K562 (cell line): ENCODE results near the gene ZDHHC8. TPM values are rescaled to one million over a fixed set of nuclear protein-coding genes. Genes with fewer than 3 reads are reported as not detected.

Experiments
- CBFB ChIP-seq: sonication (generic); formaldehyde crosslinking; IDR thresholded peaks from 2 replicates; pipeline ENCODE4 v1.4.0; 2020; ENCODE audit warnings: mild to moderate bottlenecking, missing genetic modification reagents
- COPS2 ChIP-seq: fragments of 450-650 bp; conservative IDR thresholded peaks from 2 replicates; pipeline ENCODE4 v1.6.1; 2016; ENCODE audit warnings: mild to moderate bottlenecking, moderate library complexity
- CREB3 ChIP-seq: fragments of 450-650 bp; conservative IDR thresholded peaks from 2 replicates; pipeline ENCODE4 v1.6.1; 2016; ENCODE audit warnings: missing genetic modification characterization, low read depth, mild to moderate bottlenecking, missing compliant biosample characterization, moderate library complexity
- CREM ChIP-seq: IDR thresholded peaks from 2 replicates; pipeline ENCODE4 v1.6.1; 2014; ENCODE audit warnings: antibody characterized with exemption, low read depth
- FOXP4 ChIP-seq: sonication (generic); formaldehyde crosslinking; IDR thresholded peaks from 2 replicates; pipeline ENCODE4 v1.8.0; 2022; ENCODE audit warnings: mild to moderate bottlenecking, missing genetic modification reagents, borderline replicate concordance
- HOMEZ ChIP-seq: fragments of 250-450 bp; sonication (Bioruptor Pico); IDR thresholded peaks from 2 replicates; pipeline ENCODE4 v1.4.0; 2020; ENCODE audit warnings: mild to moderate bottlenecking, moderate library complexity
- KLF10 ChIP-seq: fragments of 250-450 bp; sonication (Bioruptor Pico); IDR thresholded peaks from 2 replicates; pipeline ENCODE4 v1.6.1; 2021; ENCODE audit warnings: matching md5 sums
- MYNN ChIP-seq, 2 experiments: sonication (generic); formaldehyde crosslinking in 1 of 2; IDR thresholded peaks; 2 replicates each; pipeline versions ENCODE4 v1.5.0 to v1.6.1; 2016 to 2020; ENCODE audit warnings: antibody characterized with exemption in 1 of 2, missing genetic modification reagents in 1 of 2
- NELFE ChIP-seq: IDR thresholded peaks from 2 replicates; pipeline ENCODE4 v1.6.1; 2011; ENCODE audit warnings: mild to moderate bottlenecking; ENCODE audit not compliant: insufficient read depth, insufficient read length
- NFIC ChIP-seq: fragments of 450-650 bp; IDR thresholded peaks from 2 replicates; pipeline ENCODE4 v1.6.1; 2017; ENCODE audit warnings: mild to moderate bottlenecking, inconsistent platforms
- PTTG1 ChIP-seq: fragments of 450-650 bp; IDR thresholded peaks from 2 replicates; pipeline ENCODE4 v1.6.1; 2016; ENCODE audit warnings: low read depth, mild to moderate bottlenecking, missing genetic modification characterization, missing compliant biosample characterization
- RBM17 ChIP-seq: fragments of 200-400 bp; formaldehyde crosslinking; IDR thresholded peaks from 2 replicates; pipeline ENCODE4 v1.6.1; 2017; ENCODE audit warnings: low read depth, mild to moderate bottlenecking, low read length, borderline replicate concordance
- RREB1 ChIP-seq: fragments of 250-450 bp; sonication (Bioruptor Pico); IDR thresholded peaks from 2 replicates; pipeline ENCODE4 v1.4.0; 2020
- RUNX1 ChIP-seq: sonication (generic); IDR thresholded peaks from 2 replicates; pipeline ENCODE4 v1.6.1; 2016; ENCODE audit warnings: antibody characterized with exemption, low read depth
- SIX5 ChIP-seq, 2 experiments: IDR thresholded peaks; 2 replicates each; pipeline ENCODE4 v1.6.1; 2011; ENCODE audit warnings: low read length in 2 of 2, borderline replicate concordance in 1 of 2, low read depth in 1 of 2, mild to moderate bottlenecking in 1 of 2, moderate library complexity in 1 of 2; ENCODE audit not compliant: insufficient read depth in 1 of 2
- TAF9B ChIP-seq: fragments of 450-650 bp; IDR thresholded peaks from 2 replicates; pipeline ENCODE4 v1.6.1; 2018; ENCODE audit warnings: mild to moderate bottlenecking; ENCODE audit not compliant: partially characterized antibody
- polyA plus RNA-seq, 8 experiments: library from polyadenylated mRNA; depleted of rRNA in 4 of 8; stranded (reverse) in 5 of 8; unstranded in 3 of 8; fragments of >200 nt; fragmentation: Nextera tagmentation in 2 of 8; fragmentation: Illumina TruSeq in 1 of 8; extraction: Ambion mirVana in 2 of 8; extraction: Trizol in 1 of 8; gene quantifications; 2 replicates each; pipeline versions ENCODE4 v1.2.1 to v1.2.3, GENCODE V29; 2011 to 2014; ENCODE audit warnings: inconsistent platforms in 1 of 8, missing spikeins in 1 of 8
- total RNA-seq, 7 experiments: library from RNA; depleted of rRNA in 6 of 7; stranded (reverse); fragments of >200 nt in 6 of 7; fragmentation: Illumina TruSeq in 2 of 7; extraction: Trizol in 2 of 7; gene quantifications; 2 replicates each; pipeline versions ENCODE4 v1.2.1 to v1.2.3, GENCODE V29; 2011 to 2021; ENCODE audit warnings: low replicate concordance in 1 of 7

Gene ZDHHC8
- total and polyA plus RNA-seq, 9 of the 15 experiments (the other 6 are each of a cell fraction or from before 2014, with no cell fraction given) = 0.04 to 109 (median 16.4) TPM

GRCh38 chr22:20135806-20136602, 4.4 kb downstream of the ZDHHC8 start (continued):
- no peak for TF ChIP-seq FOXP4 (CRISPR knock-in tag)
- TF ChIP-seq NELFE = no peak
- no peak for TF ChIP-seq NFIC
- TF ChIP-seq TAF9B = no peak
- TF ChIP-seq RREB1 = 0 out of 2 replicates have a peak, but pooled peaks have one; percentile 10
- no peak for TF ChIP-seq KLF10 (CRISPR knock-in tag)
- no peak for TF ChIP-seq CREM
- TF ChIP-seq COPS2 = no peak
- no peak for TF ChIP-seq MYNN (IDR thresholded peaks at IDR 0.05)
- TF ChIP-seq MYNN (CRISPR knock-in tag; IDR thresholded peaks at IDR 0.05) = 0 out of 2 replicates have a peak, but pooled peaks have one; percentile 40
- TF ChIP-seq CBFB (CRISPR knock-in tag) = no peak
- no peak for TF ChIP-seq CREB3 (tag)
- no peak for TF ChIP-seq SIX5 (IDR thresholded peaks at IDR 0.05; ENCODE audit: borderline replicate concordance in 1 of 2, insufficient read depth in 1 of 2, low read depth in 1 of 2, low read length in 2 of 2)
- TF ChIP-seq PTTG1 = no peak
- no peak; the same call in 1 of the 2 replicates for TF ChIP-seq RUNX1
- TF ChIP-seq RBM17 = no peak
- no peak for TF ChIP-seq HOMEZ (CRISPR knock-in tag)
